ENCODE results near the gene FSCN2. TPM values are rescaled to one million over a fixed set of nuclear protein-coding genes. Genes with fewer than 3 reads are reported as not detected.
A peak's percentile ranks its signal among the peaks of the same experiment; 100 is the strongest.

FSCN2 gene
- total RNA-seq, 1 experiment from 2014 or later = not detected

- peak; percentile 74 for DNase-seq (ENCODE audit: low read depth)
These were observed 28.1 kb downstream of the FSCN2 start for GRCh38 chr17:81556175-81556691.

- no peak for DNase-seq (ENCODE audit: low read depth)
These were observed 28.7 kb downstream of the FSCN2 start for GRCh38 chr17:81556863-81557262.

GRCh38 chr17:81557276-81558114 lies 29.3 kb downstream of the FSCN2 start:
- DNase-seq (ENCODE audit: low read depth) = no peak

GRCh38 chr17:81558115-81558468 lies 29.9 kb downstream of the FSCN2 start:
- no peak for DNase-seq (ENCODE audit: low read depth)

GRCh38 chr17:81558941-81559806 lies 31.0 kb downstream of the FSCN2 start:
- no peak for DNase-seq (ENCODE audit: low read depth)

GRCh38 chr17:81561494-81561885 lies 33.3 kb downstream of the FSCN2 start:
- DNase-seq (ENCODE audit: low read depth) = peak; percentile 54

GRCh38 chr17:81563861-81564586 lies 35.8 kb downstream of the FSCN2 start:
- DNase-seq (ENCODE audit: low read depth) = no peak

- DNase-seq (ENCODE audit: low read depth) = no peak
These were observed 36.6 kb downstream of the FSCN2 start for GRCh38 chr17:81564778-81565177.

GRCh38 chr17:81565231-81565630 lies 37.1 kb downstream of the FSCN2 start:
- DNase-seq (ENCODE audit: low read depth) = no peak

GRCh38 chr17:81566461-81567126 lies 38.4 kb downstream of the FSCN2 start:
- peak; percentile 90 for DNase-seq (ENCODE audit: low read depth)

- DNase-seq (ENCODE audit: low read depth) = no peak
These were observed 39.0 kb downstream of the FSCN2 start for GRCh38 chr17:81567191-81567590.

GRCh38 chr17:81568416-81568815 lies 40.2 kb downstream of the FSCN2 start:
- no peak for DNase-seq (ENCODE audit: low read depth)

GRCh38 chr17:81569986-81570514 lies 41.9 kb downstream of the FSCN2 start:
- DNase-seq (ENCODE audit: low read depth) = no peak

- no peak for DNase-seq (ENCODE audit: low read depth)
These were observed 42.8 kb downstream of the FSCN2 start for GRCh38 chr17:81570964-81571363.

- DNase-seq (ENCODE audit: low read depth) = no peak
These were observed 44.5 kb downstream of the FSCN2 start for GRCh38 chr17:81572563-81573168.

GRCh38 chr17:81573794-81574642 lies 45.8 kb downstream of the FSCN2 start:
- no peak for DNase-seq (ENCODE audit: low read depth)

- no peak for DNase-seq (ENCODE audit: low read depth)
These were observed 46.4 kb downstream of the FSCN2 start for GRCh38 chr17:81574643-81574956.

- no peak for DNase-seq (ENCODE audit: low read depth)
These were observed 47.7 kb downstream of the FSCN2 start for GRCh38 chr17:81575836-81576235.

- DNase-seq (ENCODE audit: low read depth) = peak; percentile 68
These were observed 48.6 kb downstream of the FSCN2 start for GRCh38 chr17:81576621-81577277.
